Hepatocyte (in vitro differentiated cells): ENCODE measurements around the gene ANKS6. TPM values are rescaled to one million over a fixed set of nuclear protein-coding genes. Genes with fewer than 3 reads are reported as not detected.

ENCODE experiments used
- DNase-seq: peaks from one replicate; pipeline ENCODE4 v3.0.0-alpha.2; 2016; ENCODE audit warnings: low spot score
- H2AFZ ChIP-seq: fragments of 200-600 bp; sonication (generic); 2 replicates; pipeline ENCODE4 v1.6.0; 2016; ENCODE audit warnings: antibody characterized with exemption, mild to moderate bottlenecking
- H3K27ac ChIP-seq: fragments of 200-600 bp; sonication (generic); 2 replicates; pipeline ENCODE4 v1.5.1; 2016; ENCODE audit warnings: mild to moderate bottlenecking
- H3K27me3 ChIP-seq: fragments of 200-600 bp; sonication (generic); 2 replicates; pipeline ENCODE4 v1.6.1; 2016
- H3K36me3 ChIP-seq: fragments of 200-600 bp; sonication (generic); replicated peaks from 2 replicates; pipeline ENCODE4 v1.5.1; 2016; ENCODE audit warnings: low read depth; ENCODE audit not compliant: insufficient read depth
- H3K4me1 ChIP-seq: fragments of 200-600 bp; sonication (generic); 2 replicates; pipeline ENCODE4 v1.5.1; 2016; ENCODE audit warnings: mild to moderate bottlenecking, moderate library complexity; ENCODE audit not compliant: insufficient read depth
- H3K4me2 ChIP-seq: fragments of 200-600 bp; sonication (generic); 2 replicates; pipeline ENCODE4 v1.6.0; 2016
- H3K4me3 ChIP-seq: fragments of 200-600 bp; sonication (generic); 2 replicates; pipeline ENCODE4 v1.5.1; 2016; ENCODE audit warnings: mild to moderate bottlenecking
- H3K79me2 ChIP-seq: fragments of 200-600 bp; sonication (generic); 2 replicates; pipeline ENCODE4 v1.6.0; 2017; ENCODE audit warnings: mild to moderate bottlenecking
- H3K9me2 ChIP-seq: fragments of 200-600 bp; sonication (generic); replicated peaks from 2 replicates; pipeline ENCODE4 v1.6.0; 2017; ENCODE audit warnings: mild to moderate bottlenecking; ENCODE audit not compliant: insufficient read depth
- H3K9me3 ChIP-seq: fragments of 200-600 bp; sonication (generic); 2 replicates; pipeline ENCODE4 v1.5.1; 2016; ENCODE audit warnings: low read depth, mild to moderate bottlenecking
- H4K20me1 ChIP-seq: fragments of 200-600 bp; sonication (generic); 2 replicates; pipeline ENCODE4 v1.6.0; 2016; ENCODE audit warnings: mild to moderate bottlenecking; ENCODE audit not compliant: insufficient read depth, poor library complexity, severe bottlenecking
- EZH2 ChIP-seq: fragments of 200-600 bp; sonication (generic); IDR thresholded peaks from 2 replicates; pipeline ENCODE4 v1.6.1; 2016; ENCODE audit warnings: antibody characterized with exemption, mild to moderate bottlenecking, borderline replicate concordance
- EZH2phosphoT487 ChIP-seq: fragments of 200-600 bp; sonication (generic); IDR thresholded peaks from one replicate; pipeline ENCODE4 v1.6.1; 2018; ENCODE audit warnings: antibody characterized with exemption, mild to moderate bottlenecking, low read depth, moderate library complexity; ENCODE audit not compliant: unreplicated experiment, severe bottlenecking
- WGBS: methylation state at CpG from one replicate; pipeline ENCODE4 v1.1.6; 2016; ENCODE audit warnings: low lambda C conversion rate; ENCODE audit errors: missing lambda C conversion rate; 5-methylcytosine and 5-hydroxymethylcytosine counted together
- polyA plus RNA-seq: library from polyadenylated mRNA; unstranded; fragments of >200 nt; fragmentation: Nextera tagmentation; extraction: Ambion mirVana; gene quantifications from 2 replicates; pipeline ENCODE4 v1.2.1, GENCODE V29; 2016
- total RNA-seq: library from RNA; depleted of rRNA; stranded (reverse); fragments of >200 nt; gene quantifications from 2 replicates; pipeline ENCODE4 v1.2.3, GENCODE V29; 2014
- TF ChIP-seq, protein P1 (sequence below): fragments of 200-600 bp; sonication (generic); IDR thresholded peaks from 2 replicates; pipeline ENCODE4 v1.5.1; 2016; ENCODE audit warnings: antibody characterized with exemption, mild to moderate bottlenecking; ENCODE audit not compliant: poor library complexity

Gene ANKS6
- total and polyA plus RNA-seq, 2 experiments from 2014 or later, result 21.3 to 22.9 TPM

DNA sequence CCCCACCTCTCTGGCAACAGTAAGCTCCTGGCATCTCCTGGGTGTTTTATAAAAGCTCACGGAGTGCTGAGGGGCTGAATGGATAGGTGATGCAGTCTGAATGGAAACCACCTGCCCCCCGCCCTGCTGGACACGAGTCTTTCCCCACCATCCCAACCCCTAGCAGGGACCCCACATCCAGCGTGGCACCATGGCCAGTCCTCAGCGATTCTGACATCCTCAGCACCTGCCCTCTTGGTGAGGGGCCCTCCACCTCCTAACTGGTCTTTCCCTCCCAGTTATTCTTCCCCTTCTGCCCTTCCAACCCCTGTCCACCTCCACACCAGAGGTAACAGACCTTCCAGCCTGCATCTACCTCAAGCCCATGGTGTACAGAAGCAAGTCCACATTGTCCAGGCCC, 48.9 kb downstream of the ANKS6 start:
- Histone ChIP-seq H3K79me2 (no peaks in the 10 kb centered on the region), H3K4me3 (no peak overlapping the region), H3K27me3 (no peaks in the 10 kb centered on the region), H4K20me1 (no peaks in the 10 kb centered on the region), H2AFZ (no peak overlapping the region), H3K4me1 (no peaks in the 10 kb centered on the region), H3K9me3 (no peaks in the 10 kb centered on the region), H3K27ac (no peak overlapping the region), H3K36me3 (no peaks in the 10 kb centered on the region), H3K9me2 (no peaks in the 10 kb centered on the region), H3K4me2 (no peak overlapping the region)
- TF ChIP-seq EZH2 (no peak), EZH2phosphoT487 (no peak)
- TF ChIP-seq, protein P1, sequence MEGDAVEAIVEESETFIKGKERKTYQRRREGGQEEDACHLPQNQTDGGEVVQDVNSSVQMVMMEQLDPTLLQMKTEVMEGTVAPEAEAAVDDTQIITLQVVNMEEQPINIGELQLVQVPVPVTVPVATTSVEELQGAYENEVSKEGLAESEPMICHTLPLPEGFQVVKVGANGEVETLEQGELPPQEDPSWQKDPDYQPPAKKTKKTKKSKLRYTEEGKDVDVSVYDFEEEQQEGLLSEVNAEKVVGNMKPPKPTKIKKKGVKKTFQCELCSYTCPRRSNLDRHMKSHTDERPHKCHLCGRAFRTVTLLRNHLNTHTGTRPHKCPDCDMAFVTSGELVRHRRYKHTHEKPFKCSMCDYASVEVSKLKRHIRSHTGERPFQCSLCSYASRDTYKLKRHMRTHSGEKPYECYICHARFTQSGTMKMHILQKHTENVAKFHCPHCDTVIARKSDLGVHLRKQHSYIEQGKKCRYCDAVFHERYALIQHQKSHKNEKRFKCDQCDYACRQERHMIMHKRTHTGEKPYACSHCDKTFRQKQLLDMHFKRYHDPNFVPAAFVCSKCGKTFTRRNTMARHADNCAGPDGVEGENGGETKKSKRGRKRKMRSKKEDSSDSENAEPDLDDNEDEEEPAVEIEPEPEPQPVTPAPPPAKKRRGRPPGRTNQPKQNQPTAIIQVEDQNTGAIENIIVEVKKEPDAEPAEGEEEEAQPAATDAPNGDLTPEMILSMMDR, result no peak
- 93% methylated on average over 5 of the region's 5 CpGs for WGBS
- DNase-seq, result no peak

DNA sequence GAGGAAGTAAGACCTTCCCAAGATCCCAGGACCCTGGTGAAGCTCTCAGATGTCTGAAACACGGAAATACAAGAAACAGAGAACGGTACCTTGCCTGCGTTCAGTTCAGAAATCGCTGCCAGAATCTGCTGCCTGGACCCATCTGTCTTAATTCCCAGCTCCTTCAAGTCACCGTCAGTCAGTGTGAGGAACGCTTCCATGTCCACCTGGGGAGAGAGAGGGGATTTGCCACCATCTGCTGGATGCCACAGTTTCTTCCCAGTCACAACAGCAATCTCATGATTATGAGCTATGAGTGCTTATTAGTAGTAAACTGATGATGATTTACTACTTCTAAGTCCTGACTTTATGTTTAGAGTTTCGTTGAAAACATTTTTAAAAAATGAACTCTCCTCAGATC, 50.9 kb downstream of the ANKS6 start:
- no peak overlapping the region for H3K4me3 ChIP-seq
- WGBS, result 94% methylated on average over 7 of the region's 7 CpGs
- no peak for DNase-seq
- H3K27ac ChIP-seq, result no peak overlapping the region
- H4K20me1 ChIP-seq, result no peaks in the 10 kb centered on the region
- H3K27me3 ChIP-seq, result no peaks in the 10 kb centered on the region
- H3K36me3 ChIP-seq, result no peaks in the 10 kb centered on the region
- no peaks in the 10 kb centered on the region for H3K9me3 ChIP-seq
- no peaks in the 10 kb centered on the region for H3K9me2 ChIP-seq
- TF ChIP-seq, protein P1, result no peak
- no peak for TF ChIP-seq EZH2phosphoT487
- TF ChIP-seq EZH2, result no peak
- no peak overlapping the region for H3K4me2 ChIP-seq
- no peak overlapping the region for H2AFZ ChIP-seq
- H3K79me2 ChIP-seq, result no peaks in the 10 kb centered on the region
- no peaks in the 10 kb centered on the region for H3K4me1 ChIP-seq

DNA sequence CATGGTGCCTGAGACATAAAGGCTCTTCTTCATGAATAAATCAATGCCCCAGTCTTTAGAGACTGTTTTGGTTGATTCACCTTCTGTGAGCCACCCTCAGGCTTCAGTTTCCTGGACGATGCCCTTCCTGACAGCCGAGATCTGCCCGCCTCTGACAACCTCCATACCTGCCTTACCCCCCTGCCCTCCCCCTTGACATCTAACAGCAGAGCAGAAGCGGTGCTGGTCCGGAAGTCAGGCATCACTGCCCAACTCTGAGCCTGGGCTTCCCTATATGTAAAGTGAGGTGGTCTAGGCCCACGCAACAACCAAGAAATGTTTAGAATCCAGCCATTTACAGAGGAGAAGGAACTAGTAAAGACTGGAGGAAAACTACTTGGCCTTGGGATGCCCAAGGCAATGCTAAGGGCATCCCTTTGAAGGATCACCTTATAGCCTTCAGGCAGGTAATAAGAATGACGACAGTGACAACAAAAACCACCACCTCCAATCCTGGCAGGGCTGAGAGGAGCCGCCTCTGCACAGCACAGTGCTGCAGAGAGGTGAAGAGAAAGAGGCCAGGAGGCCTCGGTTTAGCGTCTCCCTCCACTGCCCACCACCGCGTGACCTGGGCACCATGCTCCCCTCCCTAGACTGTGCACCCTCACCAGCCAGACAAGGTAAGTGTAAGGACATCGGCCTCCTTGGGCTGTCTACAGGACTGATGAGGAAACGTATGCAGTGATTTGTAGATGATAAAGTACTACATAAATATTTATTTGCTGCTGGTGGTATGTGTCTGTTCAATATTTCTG, 52.3 kb downstream of the ANKS6 start:
- Histone ChIP-seq H3K4me2 (no peak overlapping the region), H3K27me3 (no peaks in the 10 kb centered on the region), H4K20me1 (no peaks in the 10 kb centered on the region), H3K36me3 (no peaks in the 10 kb centered on the region), H3K9me3 (no peaks in the 10 kb centered on the region), H2AFZ (no peak overlapping the region), H3K9me2 (no peaks in the 10 kb centered on the region), H3K27ac (no peak overlapping the region), H3K4me1 (no peaks in the 10 kb centered on the region), H3K79me2 (no peaks in the 10 kb centered on the region), H3K4me3 (no peak overlapping the region)
- WGBS, result 95% methylated on average over 14 of the region's 14 CpGs
- no peak for DNase-seq
- TF ChIP-seq, protein P1, result no peak
- TF ChIP-seq EZH2phosphoT487 (no peak), EZH2 (no peak)
